Measurements from ENCODE around the gene NFKBIL1.

Gene NFKBIL1

DNA sequence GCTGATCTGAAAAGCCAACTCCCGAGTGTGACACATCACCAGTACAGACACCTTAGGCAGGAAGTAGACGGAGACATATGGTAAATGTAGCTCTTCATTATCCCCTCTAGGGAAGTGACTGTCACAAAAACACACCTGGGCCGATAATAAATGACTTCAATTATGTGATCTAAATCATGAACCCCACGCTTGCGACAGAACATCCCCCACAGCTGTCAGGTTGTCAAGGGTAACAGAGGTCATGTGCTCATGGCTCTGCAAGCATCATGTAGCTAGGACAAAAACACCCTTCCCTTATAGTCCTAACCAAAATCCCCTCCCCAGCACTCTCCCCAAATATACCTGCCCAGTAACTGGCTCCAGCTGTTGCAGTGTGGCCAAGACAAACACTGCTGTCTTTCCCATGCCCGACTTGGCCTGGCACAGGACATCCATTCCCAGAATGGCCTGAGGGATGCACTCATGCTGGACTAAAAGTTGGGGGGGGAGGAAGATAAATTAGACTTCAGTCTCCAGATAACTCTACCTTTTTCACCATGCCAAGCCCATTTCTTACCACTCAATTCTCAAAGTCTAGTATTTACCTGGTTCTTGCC lies 8.5 kb upstream of the NFKBIL1 start:
- no peak overlapping the region for H3K23ac ChIP-seq (ENCODE audit: low read length)
- H3K79me1 ChIP-seq (ENCODE audit: low read length), result peaks cover 22% of the 10 kb centered on the region
- H3K27ac ChIP-seq (ENCODE audit: low read depth, low read length), result no peak overlapping the region
- H3K36me3 ChIP-seq (ENCODE audit: control insufficient read depth, insufficient read depth, low read length), result peaks cover 39% of the 10 kb centered on the region
- no peak overlapping the region for H4K8ac ChIP-seq (ENCODE audit: low read depth, low read length)
- H4K5ac ChIP-seq (ENCODE audit: low read length), result no peak overlapping the region
- peaks cover 61% of the 10 kb centered on the region for H3K79me2 ChIP-seq (ENCODE audit: control insufficient read depth, insufficient read depth, low read length)
- H3K27me3 ChIP-seq (ENCODE audit: insufficient read depth, low read length, poor library complexity), result no peaks in the 10 kb centered on the region
- no peak overlapping the region for H2AK5ac ChIP-seq (ENCODE audit: low read length)
- H2BK120ac ChIP-seq (ENCODE audit: low read depth, low read length), result no peak overlapping the region
- no peak overlapping the region for H3K4me3 ChIP-seq (ENCODE audit: low read length)
- H3K9ac ChIP-seq (ENCODE audit: low read length), result peak overlapping the region; percentile 80
- no peak overlapping the region for H2BK5ac ChIP-seq (ENCODE audit: low read length)
- DNase-seq, result no peak
- no peak overlapping the region for H2BK15ac ChIP-seq (replicated peaks; ENCODE audit: low read depth)
- peak overlapping the region; percentile 22 for H3K4me2 ChIP-seq (ENCODE audit: low read length)
- no peak overlapping the region for H3K4ac ChIP-seq (ENCODE audit: low read depth, low read length)
- peaks cover 5% of the 10 kb centered on the region for H3K4me1 ChIP-seq (ENCODE audit: control insufficient read depth, low read depth, low read length)
- no peak overlapping the region for H3K18ac ChIP-seq (ENCODE audit: low read length)
- no CpG with 5 or more reads among the region's 6 CpGs for WGBS (ENCODE audit: extremely low coverage, insufficient coverage, low lambda C conversion rate)
- H3K56ac ChIP-seq (ENCODE audit: low read length), result no peak overlapping the region

DNA sequence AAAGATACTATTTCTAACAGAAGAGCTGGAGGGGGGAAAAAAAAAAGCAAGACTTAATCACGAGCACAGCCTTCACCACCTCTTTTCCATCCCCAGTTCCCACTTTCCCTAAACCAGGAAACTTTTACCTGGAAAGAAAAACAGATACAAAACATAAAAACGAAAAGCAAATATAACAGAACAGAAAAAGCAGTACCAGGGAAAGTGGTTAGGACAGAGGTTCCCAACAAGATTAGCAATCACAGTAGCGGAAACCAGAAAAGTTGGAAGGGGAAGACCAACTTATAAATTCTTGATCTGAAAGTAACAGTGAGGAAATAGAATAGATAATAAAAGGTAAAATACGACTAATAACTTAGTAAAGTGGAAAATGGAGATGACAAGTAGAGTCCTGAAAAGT lies 6.8 kb upstream of the NFKBIL1 start:
- H4K8ac ChIP-seq (ENCODE audit: low read depth, low read length), result no peak overlapping the region
- peak overlapping the region; percentile 80 for H3K9ac ChIP-seq (ENCODE audit: low read length)
- H3K23ac ChIP-seq (ENCODE audit: low read length), result no peak overlapping the region
- peak overlapping the region; percentile 43 for H3K4me2 ChIP-seq (ENCODE audit: low read length)
- WGBS (ENCODE audit: extremely low coverage, insufficient coverage, low lambda C conversion rate), result no CpG with 5 or more reads among the region's 4 CpGs
- no peak for DNase-seq
- no peak overlapping the region for H3K18ac ChIP-seq (ENCODE audit: low read length)
- no peak overlapping the region for H3K4ac ChIP-seq (ENCODE audit: low read depth, low read length)
- no peak overlapping the region for H2BK120ac ChIP-seq (ENCODE audit: low read depth, low read length)
- peaks cover 25% of the 10 kb centered on the region for H3K36me3 ChIP-seq (ENCODE audit: control insufficient read depth, insufficient read depth, low read length)
- H3K4me1 ChIP-seq (ENCODE audit: control insufficient read depth, low read depth, low read length), result peaks cover 5% of the 10 kb centered on the region
- no peak overlapping the region for H3K27ac ChIP-seq (ENCODE audit: low read depth, low read length)
- H3K4me3 ChIP-seq (ENCODE audit: low read length), result peak overlapping the region; percentile 48
- peak overlapping the region; percentile 82 for H3K56ac ChIP-seq (ENCODE audit: low read length)
- H2BK5ac ChIP-seq (ENCODE audit: low read length), result no peak overlapping the region
- H3K27me3 ChIP-seq (ENCODE audit: insufficient read depth, low read length, poor library complexity), result no peaks in the 10 kb centered on the region
- peaks cover 54% of the 10 kb centered on the region for H3K79me2 ChIP-seq (ENCODE audit: control insufficient read depth, insufficient read depth, low read length)
- H3K79me1 ChIP-seq (ENCODE audit: low read length), result peaks cover 12% of the 10 kb centered on the region
- no peak overlapping the region for H2AK5ac ChIP-seq (ENCODE audit: low read length)
- H2BK15ac ChIP-seq (replicated peaks; ENCODE audit: low read depth), result no peak overlapping the region
- H4K5ac ChIP-seq (ENCODE audit: low read length), result no peak overlapping the region

DNA sequence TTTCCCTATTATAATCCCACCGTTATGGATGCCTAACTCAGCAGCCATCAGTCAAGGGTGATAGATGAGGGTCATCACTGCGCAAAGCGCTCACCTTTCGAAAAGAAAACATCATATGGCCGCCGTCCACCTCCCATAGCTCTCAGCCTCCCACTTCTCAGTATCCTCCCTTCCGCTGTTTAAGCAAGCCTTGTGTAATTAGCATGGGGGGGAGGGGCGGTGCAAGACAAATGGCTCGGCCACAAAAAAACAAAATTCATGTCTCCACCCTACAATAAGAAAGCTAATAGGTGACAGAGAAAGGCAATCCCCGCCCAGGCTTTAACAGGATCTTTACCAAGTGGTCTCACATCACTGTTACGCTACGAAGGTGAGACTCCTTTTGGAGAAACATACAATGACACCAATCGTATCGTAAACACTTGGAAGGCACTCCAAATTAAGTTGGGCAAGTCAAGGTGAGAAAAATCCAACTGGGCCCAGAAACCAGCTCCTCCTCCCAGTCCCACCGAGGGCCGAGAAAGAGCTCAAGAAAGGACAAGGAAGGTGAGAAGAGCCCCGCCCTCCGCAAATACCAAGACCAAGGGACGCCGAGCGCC lies 6.2 kb upstream of the NFKBIL1 start:
- peak overlapping the region; percentile 47 for H2BK120ac ChIP-seq (ENCODE audit: low read depth, low read length)
- peak overlapping the region; percentile 80 for H3K9ac ChIP-seq (ENCODE audit: low read length)
- H3K27ac ChIP-seq (ENCODE audit: low read depth, low read length), result peak overlapping the region; percentile 79
- no peaks in the 10 kb centered on the region for H3K27me3 ChIP-seq (ENCODE audit: insufficient read depth, low read length, poor library complexity)
- peak overlapping the region; percentile 82 for H3K56ac ChIP-seq (ENCODE audit: low read length)
- H3K79me2 ChIP-seq (ENCODE audit: control insufficient read depth, insufficient read depth, low read length), result peaks cover 49% of the 10 kb centered on the region
- peaks cover 20% of the 10 kb centered on the region for H3K36me3 ChIP-seq (ENCODE audit: control insufficient read depth, insufficient read depth, low read length)
- H3K18ac ChIP-seq (ENCODE audit: low read length), result peak overlapping the region; percentile 88
- no CpG with 5 or more reads among the region's 21 CpGs for WGBS (ENCODE audit: extremely low coverage, insufficient coverage, low lambda C conversion rate)
- H3K79me1 ChIP-seq (ENCODE audit: low read length), result peaks cover 10% of the 10 kb centered on the region
- H2AK5ac ChIP-seq (ENCODE audit: low read length), result peak overlapping the region; percentile 25
- peak overlapping the region; percentile 16 for H4K8ac ChIP-seq (ENCODE audit: low read depth, low read length)
- peak overlapping the region; percentile 99 for H2BK5ac ChIP-seq (ENCODE audit: low read length)
- DNase-seq, result peak; percentile 80
- no peak overlapping the region for H2BK15ac ChIP-seq (replicated peaks; ENCODE audit: low read depth)
- H3K23ac ChIP-seq (ENCODE audit: low read length), result no peak overlapping the region
- H4K5ac ChIP-seq (ENCODE audit: low read length), result peak overlapping the region; percentile 85
- H3K4me2 ChIP-seq (ENCODE audit: low read length), result peak overlapping the region; percentile 43
- peaks cover 5% of the 10 kb centered on the region for H3K4me1 ChIP-seq (ENCODE audit: control insufficient read depth, low read depth, low read length)
- peak overlapping the region; percentile 48 for H3K4me3 ChIP-seq (ENCODE audit: low read length)
- peak overlapping the region; percentile 74 for H3K4ac ChIP-seq (ENCODE audit: low read depth, low read length)

DNA sequence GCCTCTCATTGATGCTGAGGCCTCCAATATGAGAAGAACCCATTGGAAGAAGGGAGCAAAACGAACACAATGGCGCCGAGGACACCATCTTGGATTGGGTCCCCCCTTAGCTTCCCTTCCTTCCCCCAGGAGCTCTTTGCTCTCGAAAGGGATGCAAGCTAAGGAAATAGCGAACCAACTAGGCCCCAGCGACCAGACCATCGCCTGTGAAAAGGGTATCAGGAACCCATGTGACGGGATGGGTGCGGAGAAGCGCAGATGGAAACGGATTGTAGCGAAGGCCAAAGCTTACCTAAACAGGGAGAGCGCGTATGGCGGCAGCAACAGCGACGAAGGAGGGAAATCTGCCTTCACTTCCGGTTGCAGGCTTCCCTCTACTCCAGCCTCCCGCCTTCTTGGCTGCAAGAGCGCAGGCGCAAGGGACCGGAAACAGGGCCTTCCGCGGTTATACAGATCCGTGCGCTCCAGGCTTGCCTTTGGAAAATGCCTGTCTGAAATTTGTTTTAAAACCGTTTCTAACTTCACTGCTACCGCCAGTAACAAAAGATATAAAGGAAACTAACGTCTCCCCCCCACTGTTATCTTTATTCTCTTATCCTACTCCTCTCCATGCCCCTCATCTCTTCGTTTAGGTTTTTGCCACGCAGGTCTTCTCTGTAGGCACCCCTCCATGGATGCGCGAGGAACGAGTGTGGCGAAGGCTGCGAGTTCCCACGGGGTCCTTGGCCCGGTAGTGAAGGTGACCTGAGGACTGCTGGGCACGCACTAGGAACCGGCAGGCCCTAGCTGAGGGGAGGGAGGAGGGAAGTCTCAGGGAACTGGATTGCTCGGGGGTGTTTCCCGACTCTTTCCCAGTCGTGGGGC lies 5.5 kb upstream of the NFKBIL1 start, which contains the start of gene DDX39B:
Gene DDX39B, minus strand, starts transcription at position 346 of the 864 bp plus-strand sequence. CDS start 1,471 bp downstream, outside the sequence.
- Histone ChIP-seq H3K56ac (ENCODE audit: low read length) (peak within 1 kb of the TSS; percentile 89), H3K79me1 (ENCODE audit: low read length) (peaks cover 6% of the 10 kb centered on the region), H4K8ac (ENCODE audit: low read depth, low read length) (peak within 1 kb of the TSS; percentile 16), H2BK120ac (ENCODE audit: low read depth, low read length) (peak within 1 kb of the TSS; percentile 47), H3K36me3 (ENCODE audit: control insufficient read depth, insufficient read depth, low read length) (peaks cover 14% of the 10 kb centered on the region), H4K5ac (ENCODE audit: low read length) (peak within 1 kb of the TSS; percentile 85), H3K4me3 (ENCODE audit: low read length) (peak within 1 kb of the TSS; percentile 75), H3K4me1 (ENCODE audit: control insufficient read depth, low read depth, low read length) (peaks cover 5% of the 10 kb centered on the region), H3K27ac (ENCODE audit: low read depth, low read length) (peak within 1 kb of the TSS; percentile 79), H3K4me2 (ENCODE audit: low read length) (peak within 1 kb of the TSS; percentile 43), H3K79me2 (ENCODE audit: control insufficient read depth, insufficient read depth, low read length) (peaks cover 42% of the 10 kb centered on the region), H3K9ac (ENCODE audit: low read length) (peak within 1 kb of the TSS; percentile 80), H3K23ac (ENCODE audit: low read length) (no peak within 1 kb of the TSS), H2AK5ac (ENCODE audit: low read length) (peak within 1 kb of the TSS; percentile 25), H3K27me3 (ENCODE audit: insufficient read depth, low read length, poor library complexity) (no peaks in the 10 kb centered on the region), H2BK15ac (replicated peaks; ENCODE audit: low read depth) (no peak within 1 kb of the TSS), H2BK5ac (ENCODE audit: low read length) (peak within 1 kb of the TSS; percentile 99), H3K4ac (ENCODE audit: low read depth, low read length) (peak within 1 kb of the TSS; percentile 74), H3K18ac (ENCODE audit: low read length) (peak within 1 kb of the TSS; percentile 88)
- peak; percentile 99 for DNase-seq
- WGBS (ENCODE audit: extremely low coverage, insufficient coverage, low lambda C conversion rate), result no CpG with 5 or more reads among the region's 43 CpGs

DNA sequence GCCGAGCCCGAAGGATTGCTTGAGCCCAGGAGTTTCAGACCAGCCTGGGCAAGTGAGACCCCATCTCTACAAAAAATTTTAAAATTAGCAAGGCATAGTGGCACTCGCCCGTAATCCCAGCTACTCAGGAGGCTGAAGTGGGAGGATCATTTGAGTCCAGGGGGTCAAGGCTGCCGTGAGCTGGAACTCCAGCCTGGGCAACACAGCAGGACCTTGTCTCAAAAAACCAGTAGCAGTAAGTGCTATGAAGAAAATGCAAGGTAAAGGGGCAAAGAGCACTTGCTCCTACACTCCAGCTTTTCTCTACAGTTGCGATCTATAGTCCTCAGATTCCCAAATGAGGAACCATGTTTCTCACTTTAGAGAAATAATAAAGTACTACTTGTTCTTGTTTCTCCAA lies 3.8 kb upstream of the NFKBIL1 start:
- Histone ChIP-seq H3K79me1 (ENCODE audit: low read length) (peaks cover 9% of the 10 kb centered on the region), H3K4me2 (ENCODE audit: low read length) (no peak overlapping the region), H3K36me3 (ENCODE audit: control insufficient read depth, insufficient read depth, low read length) (peaks cover 11% of the 10 kb centered on the region), H3K9ac (ENCODE audit: low read length) (no peak overlapping the region), H3K4me3 (ENCODE audit: low read length) (no peak overlapping the region), H4K8ac (ENCODE audit: low read depth, low read length) (no peak overlapping the region), H3K56ac (ENCODE audit: low read length) (no peak overlapping the region), H2BK15ac (replicated peaks; ENCODE audit: low read depth) (no peak overlapping the region), H2BK5ac (ENCODE audit: low read length) (no peak overlapping the region), H3K27me3 (ENCODE audit: insufficient read depth, low read length, poor library complexity) (no peaks in the 10 kb centered on the region), H2BK120ac (ENCODE audit: low read depth, low read length) (no peak overlapping the region), H3K4ac (ENCODE audit: low read depth, low read length) (no peak overlapping the region), H3K18ac (ENCODE audit: low read length) (no peak overlapping the region), H2AK5ac (ENCODE audit: low read length) (no peak overlapping the region), H3K79me2 (ENCODE audit: control insufficient read depth, insufficient read depth, low read length) (peaks cover 31% of the 10 kb centered on the region), H4K5ac (ENCODE audit: low read length) (no peak overlapping the region), H3K23ac (ENCODE audit: low read length) (no peak overlapping the region), H3K4me1 (ENCODE audit: control insufficient read depth, low read depth, low read length) (peaks cover 5% of the 10 kb centered on the region), H3K27ac (ENCODE audit: low read depth, low read length) (no peak overlapping the region)
- no peak for DNase-seq
- no CpG with 5 or more reads among the region's 6 CpGs for WGBS (ENCODE audit: extremely low coverage, insufficient coverage, low lambda C conversion rate)
